Measurements from ENCODE around the gene GPR137B.

GRCh38 chr1:236213534-236213933 lies 71.2 kb downstream of the GPR137B start:
- no peak for TF ChIP-seq SIN3A (IDR thresholded peaks at IDR 0.05; ENCODE audit: low read depth)
- TF ChIP-seq CTCF (IDR thresholded peaks at IDR 0.05 in 2 of 3, conservative IDR thresholded peaks at IDR 0.05 in 1 of 3; ENCODE audit: borderline replicate concordance in 1 of 3, insufficient read depth in 1 of 3, low read depth in 2 of 3, low read length in 2 of 3): no peak
- no peak for TF ChIP-seq CEBPB (IDR thresholded peaks at IDR 0.05; ENCODE audit: low read depth)
- TF ChIP-seq FOSL1 (IDR thresholded peaks at IDR 0.05; ENCODE audit: low read depth): no peak
- TF ChIP-seq POLR2AphosphoS5 (IDR thresholded peaks at IDR 0.05; ENCODE audit: low read depth, low read length): no peak

Data from HCT116 (cell line).